HG03558 (cell line): ENCODE results near the gene NDUFS3.

ENCODE experiments used
- ATAC-seq: cut with Tn5 transposase; IDR thresholded peaks from one replicate; pipeline ENCODE4 v1.9.1; 2021; ENCODE audit warnings: moderate number of reproducible peaks; ENCODE audit not compliant: unreplicated experiment; ENCODE audit errors: extremely low read depth

NDUFS3 gene

GRCh38 chr11:47620836-47621378 lies 42.0 kb downstream of the NDUFS3 start:
- ATAC-seq, result no peak

GRCh38 chr11:47626234-47626633 lies 47.4 kb downstream of the NDUFS3 start:
- ATAC-seq, result no peak

- ATAC-seq, result no peak
These were observed 49.2 kb downstream of the NDUFS3 start for GRCh38 chr11:47628026-47628425.

GRCh38 chr11:47631473-47631872 lies 52.6 kb downstream of the NDUFS3 start:
- ATAC-seq, result no peak
